ENCODE measurements around the gene PRKG1.

Gene PRKG1

DNA sequence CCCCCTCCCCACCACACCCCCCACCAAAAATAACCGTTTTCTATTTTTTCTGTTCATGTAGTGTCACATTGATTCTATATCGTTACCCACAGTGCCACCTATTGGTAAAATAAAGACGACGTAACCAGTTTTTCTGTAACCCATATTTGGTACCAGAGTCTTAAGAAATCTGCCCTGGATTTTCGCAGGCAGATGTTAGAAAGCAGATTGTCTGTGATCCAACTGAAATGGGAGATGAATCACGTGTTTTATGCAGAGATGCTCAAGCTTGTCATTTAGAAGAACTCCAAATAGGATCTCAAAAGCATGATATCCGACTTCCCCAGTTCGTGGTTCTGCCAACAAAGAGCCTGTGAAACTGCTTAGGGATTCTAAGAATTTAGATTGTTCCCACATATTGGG is 886.2 kb downstream of the PRKG1 start:
- H3K18ac ChIP-seq (ENCODE audit: low read length) = no peak overlapping the region
- H2BK120ac ChIP-seq (ENCODE audit: low read depth, low read length) = no peak overlapping the region
- H3K56ac ChIP-seq (ENCODE audit: low read length) = no peak overlapping the region
- no peak overlapping the region for H3K4me3 ChIP-seq (ENCODE audit: low read length)
- no peak overlapping the region for H2BK15ac ChIP-seq (replicated peaks; ENCODE audit: low read depth)
- no peak overlapping the region for H3K4me2 ChIP-seq (ENCODE audit: low read length)
- no peaks in the 10 kb centered on the region for H3K27me3 ChIP-seq (ENCODE audit: insufficient read depth, low read length, poor library complexity)
- no peak overlapping the region for H3K23ac ChIP-seq (ENCODE audit: low read length)
- H3K79me1 ChIP-seq (ENCODE audit: low read length) = no peaks in the 10 kb centered on the region
- H3K9ac ChIP-seq (ENCODE audit: low read length) = no peak overlapping the region
- no CpG with 5 or more reads among the region's 8 CpGs for WGBS (ENCODE audit: extremely low coverage, insufficient coverage, low lambda C conversion rate)
- no peaks in the 10 kb centered on the region for H3K79me2 ChIP-seq (ENCODE audit: control insufficient read depth, insufficient read depth, low read length)
- H2BK5ac ChIP-seq (ENCODE audit: low read length) = no peak overlapping the region
- no peak overlapping the region for H4K8ac ChIP-seq (ENCODE audit: low read depth, low read length)
- H2AK5ac ChIP-seq (ENCODE audit: low read length) = no peak overlapping the region
- no peaks in the 10 kb centered on the region for H3K36me3 ChIP-seq (ENCODE audit: control insufficient read depth, insufficient read depth, low read length)
- H3K4me1 ChIP-seq (ENCODE audit: control insufficient read depth, low read depth, low read length) = no peaks in the 10 kb centered on the region
- no peak overlapping the region for H4K5ac ChIP-seq (ENCODE audit: low read length)
- peak; percentile 51 for DNase-seq
- no peak overlapping the region for H3K4ac ChIP-seq (ENCODE audit: low read depth, low read length)
- no peak overlapping the region for H3K27ac ChIP-seq (ENCODE audit: low read depth, low read length)

- Histone ChIP-seq H3K4me3 (ENCODE audit: low read length) (no peak overlapping the region), H2BK5ac (ENCODE audit: low read length) (no peak overlapping the region), H2AK5ac (ENCODE audit: low read length) (no peak overlapping the region), H4K8ac (ENCODE audit: low read depth, low read length) (no peak overlapping the region), H4K5ac (ENCODE audit: low read length) (no peak overlapping the region), H2BK120ac (ENCODE audit: low read depth, low read length) (no peak overlapping the region), H3K27me3 (ENCODE audit: insufficient read depth, low read length, poor library complexity) (no peaks in the 10 kb centered on the region), H2BK15ac (replicated peaks; ENCODE audit: low read depth) (no peak overlapping the region), H3K79me1 (ENCODE audit: low read length) (no peaks in the 10 kb centered on the region), H3K4me1 (ENCODE audit: control insufficient read depth, low read depth, low read length) (no peaks in the 10 kb centered on the region), H3K56ac (ENCODE audit: low read length) (no peak overlapping the region), H3K9ac (ENCODE audit: low read length) (no peak overlapping the region), H3K23ac (ENCODE audit: low read length) (no peak overlapping the region), H3K79me2 (ENCODE audit: control insufficient read depth, insufficient read depth, low read length) (no peaks in the 10 kb centered on the region), H3K36me3 (ENCODE audit: control insufficient read depth, insufficient read depth, low read length) (no peaks in the 10 kb centered on the region), H3K4ac (ENCODE audit: low read depth, low read length) (no peak overlapping the region), H3K4me2 (ENCODE audit: low read length) (no peak overlapping the region), H3K18ac (ENCODE audit: low read length) (no peak overlapping the region), H3K27ac (ENCODE audit: low read depth, low read length) (no peak overlapping the region)
- DNase-seq = no peak
- WGBS (ENCODE audit: extremely low coverage, insufficient coverage, low lambda C conversion rate) = no CpG with 5 or more reads among the region's 3 CpGs
These were observed 887.1 kb downstream of the PRKG1 start for GRCh38 chr10:51961401-51961800.

- DNase-seq = no peak
- Histone ChIP-seq H3K79me1 (ENCODE audit: low read length) (no peaks in the 10 kb centered on the region), H2BK15ac (replicated peaks; ENCODE audit: low read depth) (no peak overlapping the region), H3K18ac (ENCODE audit: low read length) (no peak overlapping the region), H3K9ac (ENCODE audit: low read length) (no peak overlapping the region), H3K36me3 (ENCODE audit: control insufficient read depth, insufficient read depth, low read length) (no peaks in the 10 kb centered on the region), H3K23ac (ENCODE audit: low read length) (no peak overlapping the region), H3K4ac (ENCODE audit: low read depth, low read length) (no peak overlapping the region), H3K79me2 (ENCODE audit: control insufficient read depth, insufficient read depth, low read length) (no peaks in the 10 kb centered on the region), H2AK5ac (ENCODE audit: low read length) (no peak overlapping the region), H2BK120ac (ENCODE audit: low read depth, low read length) (no peak overlapping the region), H3K4me2 (ENCODE audit: low read length) (no peak overlapping the region), H4K8ac (ENCODE audit: low read depth, low read length) (no peak overlapping the region), H3K56ac (ENCODE audit: low read length) (no peak overlapping the region), H2BK5ac (ENCODE audit: low read length) (no peak overlapping the region), H3K27ac (ENCODE audit: low read depth, low read length) (no peak overlapping the region), H3K4me3 (ENCODE audit: low read length) (no peak overlapping the region), H3K27me3 (ENCODE audit: insufficient read depth, low read length, poor library complexity) (no peaks in the 10 kb centered on the region), H4K5ac (ENCODE audit: low read length) (no peak overlapping the region), H3K4me1 (ENCODE audit: control insufficient read depth, low read depth, low read length) (no peaks in the 10 kb centered on the region)
- WGBS (ENCODE audit: extremely low coverage, insufficient coverage, low lambda C conversion rate) = no CpG with 5 or more reads among the region's 2 CpGs
These were observed 890.3 kb downstream of the PRKG1 start for GRCh38 chr10:51964630-51965029.

DNA sequence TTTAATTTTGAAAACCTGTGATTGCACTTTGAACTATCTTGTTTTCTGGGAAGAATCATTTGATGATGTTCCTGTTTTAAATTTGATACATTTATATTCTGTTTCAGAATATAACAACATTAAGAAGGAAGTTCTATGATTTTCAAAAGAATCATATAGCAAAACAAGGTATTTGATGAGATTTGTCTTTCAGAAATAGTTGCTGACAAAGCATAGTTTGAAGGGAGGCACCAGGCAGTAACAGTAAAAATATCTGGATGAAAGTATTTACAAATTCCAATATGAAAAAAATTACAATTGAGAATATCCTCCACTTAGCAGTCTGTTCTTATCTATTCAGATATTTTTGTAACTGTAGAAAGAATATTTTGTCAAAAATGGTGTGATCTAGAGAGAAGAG is 891.2 kb downstream of the PRKG1 start:
- H3K27me3 ChIP-seq (ENCODE audit: insufficient read depth, low read length, poor library complexity) = no peaks in the 10 kb centered on the region
- no peaks in the 10 kb centered on the region for H3K79me2 ChIP-seq (ENCODE audit: control insufficient read depth, insufficient read depth, low read length)
- H4K8ac ChIP-seq (ENCODE audit: low read depth, low read length) = no peak overlapping the region
- no peak for DNase-seq
- no peak overlapping the region for H3K4me2 ChIP-seq (ENCODE audit: low read length)
- H3K4ac ChIP-seq (ENCODE audit: low read depth, low read length) = no peak overlapping the region
- no peak overlapping the region for H2BK5ac ChIP-seq (ENCODE audit: low read length)
- H3K9ac ChIP-seq (ENCODE audit: low read length) = no peak overlapping the region
- no peak overlapping the region for H2AK5ac ChIP-seq (ENCODE audit: low read length)
- no peaks in the 10 kb centered on the region for H3K36me3 ChIP-seq (ENCODE audit: control insufficient read depth, insufficient read depth, low read length)
- no peak overlapping the region for H3K18ac ChIP-seq (ENCODE audit: low read length)
- H3K27ac ChIP-seq (ENCODE audit: low read depth, low read length) = no peak overlapping the region
- H3K23ac ChIP-seq (ENCODE audit: low read length) = no peak overlapping the region
- H4K5ac ChIP-seq (ENCODE audit: low read length) = no peak overlapping the region
- H2BK15ac ChIP-seq (replicated peaks; ENCODE audit: low read depth) = no peak overlapping the region
- no peak overlapping the region for H3K4me3 ChIP-seq (ENCODE audit: low read length)
- no peaks in the 10 kb centered on the region for H3K79me1 ChIP-seq (ENCODE audit: low read length)
- H3K56ac ChIP-seq (ENCODE audit: low read length) = no peak overlapping the region
- H3K4me1 ChIP-seq (ENCODE audit: control insufficient read depth, low read depth, low read length) = no peaks in the 10 kb centered on the region
- no peak overlapping the region for H2BK120ac ChIP-seq (ENCODE audit: low read depth, low read length)

DNA sequence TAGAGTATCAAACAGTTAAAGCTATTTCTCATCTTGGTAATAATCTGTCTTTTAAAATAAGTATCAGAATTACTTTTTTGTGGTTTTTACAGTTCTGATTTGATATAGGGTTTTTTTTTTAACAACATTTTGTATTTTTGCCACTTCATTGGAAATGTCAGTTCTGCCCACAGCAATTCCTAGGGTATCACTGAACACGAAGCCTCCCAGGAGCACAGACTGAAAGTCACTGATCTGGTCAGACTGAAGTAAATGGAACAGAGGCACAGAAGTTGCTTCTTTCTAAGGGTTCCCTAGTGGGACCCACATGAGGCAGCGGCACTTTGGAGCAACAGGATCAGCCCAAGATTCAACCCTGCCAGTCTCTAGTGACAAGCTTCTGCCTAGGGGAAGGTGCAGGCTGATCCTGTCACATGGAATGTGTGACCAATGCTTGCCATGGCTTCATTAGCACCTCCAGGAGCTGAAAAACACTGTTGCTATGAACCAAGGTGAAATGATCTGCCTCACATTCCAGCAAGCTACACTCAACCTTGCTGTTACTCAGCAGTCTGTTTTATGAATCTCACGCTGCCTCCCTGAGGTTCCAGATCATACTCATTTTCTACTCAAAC is 898.6 kb downstream of the PRKG1 start:
- no peak overlapping the region for H3K56ac ChIP-seq (ENCODE audit: low read length)
- H2BK5ac ChIP-seq (ENCODE audit: low read length) = no peak overlapping the region
- no peak overlapping the region for H4K8ac ChIP-seq (ENCODE audit: low read depth, low read length)
- no peak overlapping the region for H2AK5ac ChIP-seq (ENCODE audit: low read length)
- no peak overlapping the region for H3K4ac ChIP-seq (ENCODE audit: low read depth, low read length)
- H3K4me2 ChIP-seq (ENCODE audit: low read length) = no peak overlapping the region
- WGBS (ENCODE audit: extremely low coverage, insufficient coverage, low lambda C conversion rate) = no CpG with 5 or more reads among the region's 3 CpGs
- no peak overlapping the region for H2BK15ac ChIP-seq (replicated peaks; ENCODE audit: low read depth)
- H3K9ac ChIP-seq (ENCODE audit: low read length) = no peak overlapping the region
- H3K27ac ChIP-seq (ENCODE audit: low read depth, low read length) = no peak overlapping the region
- no peak overlapping the region for H3K18ac ChIP-seq (ENCODE audit: low read length)
- no peaks in the 10 kb centered on the region for H3K79me2 ChIP-seq (ENCODE audit: control insufficient read depth, insufficient read depth, low read length)
- H3K36me3 ChIP-seq (ENCODE audit: control insufficient read depth, insufficient read depth, low read length) = no peaks in the 10 kb centered on the region
- H3K27me3 ChIP-seq (ENCODE audit: insufficient read depth, low read length, poor library complexity) = no peaks in the 10 kb centered on the region
- H3K79me1 ChIP-seq (ENCODE audit: low read length) = no peaks in the 10 kb centered on the region
- H4K5ac ChIP-seq (ENCODE audit: low read length) = no peak overlapping the region
- no peak overlapping the region for H3K4me3 ChIP-seq (ENCODE audit: low read length)
- H3K4me1 ChIP-seq (ENCODE audit: control insufficient read depth, low read depth, low read length) = no peaks in the 10 kb centered on the region
- DNase-seq = peak; percentile 80
- H3K23ac ChIP-seq (ENCODE audit: low read length) = no peak overlapping the region
- H2BK120ac ChIP-seq (ENCODE audit: low read depth, low read length) = no peak overlapping the region

- DNase-seq = no peak
- Histone ChIP-seq H3K36me3 (ENCODE audit: control insufficient read depth, insufficient read depth, low read length) (no peaks in the 10 kb centered on the region), H3K18ac (ENCODE audit: low read length) (no peak overlapping the region)
These were observed 906.5 kb downstream of the PRKG1 start for GRCh38 chr10:51980752-51981151.

More at GRCh38 chr10:51980752-51981151, 906.5 kb downstream of the PRKG1 start:
- H3K27me3 ChIP-seq (ENCODE audit: insufficient read depth, low read length, poor library complexity) = no peaks in the 10 kb centered on the region
- no peaks in the 10 kb centered on the region for H3K79me2 ChIP-seq (ENCODE audit: control insufficient read depth, insufficient read depth, low read length)
- no peak overlapping the region for H3K56ac ChIP-seq (ENCODE audit: low read length)
- no peaks in the 10 kb centered on the region for H3K4me1 ChIP-seq (ENCODE audit: control insufficient read depth, low read depth, low read length)
- no peak overlapping the region for H4K5ac ChIP-seq (ENCODE audit: low read length)
- H3K9ac ChIP-seq (ENCODE audit: low read length) = no peak overlapping the region
- no peak overlapping the region for H2AK5ac ChIP-seq (ENCODE audit: low read length)
- H3K4ac ChIP-seq (ENCODE audit: low read depth, low read length) = no peak overlapping the region
- H2BK120ac ChIP-seq (ENCODE audit: low read depth, low read length) = no peak overlapping the region
- no peak overlapping the region for H3K27ac ChIP-seq (ENCODE audit: low read depth, low read length)
- H4K8ac ChIP-seq (ENCODE audit: low read depth, low read length) = no peak overlapping the region
- no peak overlapping the region for H3K23ac ChIP-seq (ENCODE audit: low read length)
- H3K4me2 ChIP-seq (ENCODE audit: low read length) = no peak overlapping the region
- no peaks in the 10 kb centered on the region for H3K79me1 ChIP-seq (ENCODE audit: low read length)
- H3K4me3 ChIP-seq (ENCODE audit: low read length) = no peak overlapping the region
- no peak overlapping the region for H2BK5ac ChIP-seq (ENCODE audit: low read length)
- no peak overlapping the region for H2BK15ac ChIP-seq (replicated peaks; ENCODE audit: low read depth)
